ENCODE results near the gene UROC1. TPM values are rescaled to one million over a fixed set of nuclear protein-coding genes. Genes with fewer than 3 reads are reported as not detected.

Gene UROC1
- polyA plus RNA-seq, 3 donors, result 0.09 to 0.29 (median 0.10) TPM

GRCh38 chr3:126521122-126521891 lies 3.7 kb upstream of the UROC1 start:
- DNase-seq (ENCODE audit: extremely low read depth in 1 of 11, low read depth in 9 of 11, low spot score in 4 of 11), result no peak

GRCh38 chr3:126519506-126520455 lies 2.2 kb upstream of the UROC1 start:
- no peak for DNase-seq (ENCODE audit: extremely low read depth in 1 of 11, low read depth in 9 of 11, low spot score in 4 of 11)

- DNase-seq (ENCODE audit: extremely low read depth in 1 of 11, low read depth in 9 of 11, low spot score in 4 of 11), result no peak
These were observed 1.2 kb upstream of the UROC1 start for GRCh38 chr3:126518779-126519177.

- no peak for DNase-seq (ENCODE audit: extremely low read depth in 1 of 11, low read depth in 9 of 11, low spot score in 4 of 11)
These were observed 609 bp upstream of the UROC1 start for GRCh38 chr3:126517986-126518778.

GRCh38 chr3:126516936-126517290 lies 660 bp downstream of the UROC1 start:
- no peak for DNase-seq (ENCODE audit: extremely low read depth in 1 of 11, low read depth in 9 of 11, low spot score in 4 of 11)

GRCh38 chr3:126516152-126516935 lies 1.2 kb downstream of the UROC1 start:
- DNase-seq (ENCODE audit: extremely low read depth in 1 of 11, low read depth in 9 of 11, low spot score in 4 of 11), result no peak

- no peak for DNase-seq (ENCODE audit: extremely low read depth in 1 of 11, low read depth in 9 of 11, low spot score in 4 of 11)
These were observed 2.4 kb downstream of the UROC1 start for GRCh38 chr3:126515066-126515706.

- no peak for DNase-seq (ENCODE audit: extremely low read depth in 1 of 11, low read depth in 9 of 11, low spot score in 4 of 11)
These were observed 3.4 kb downstream of the UROC1 start for GRCh38 chr3:126514161-126514560.

GRCh38 chr3:126512916-126513650 lies 4.5 kb downstream of the UROC1 start:
- DNase-seq (ENCODE audit: extremely low read depth in 1 of 11, low read depth in 9 of 11, low spot score in 4 of 11), result no peak

GRCh38 chr3:126512026-126512425 lies 5.5 kb downstream of the UROC1 start:
- DNase-seq (ENCODE audit: extremely low read depth in 1 of 11, low read depth in 9 of 11, low spot score in 4 of 11), result no peak

GRCh38 chr3:126511291-126511690 lies 6.3 kb downstream of the UROC1 start:
- DNase-seq (ENCODE audit: extremely low read depth in 1 of 11, low read depth in 9 of 11, low spot score in 4 of 11), result no peak

GRCh38 chr3:126510308-126510910 lies 7.2 kb downstream of the UROC1 start:
- no peak for DNase-seq (ENCODE audit: extremely low read depth in 1 of 11, low read depth in 9 of 11, low spot score in 4 of 11)

GRCh38 chr3:126509597-126510307 lies 7.8 kb downstream of the UROC1 start:
- no peak for DNase-seq (ENCODE audit: extremely low read depth in 1 of 11, low read depth in 9 of 11, low spot score in 4 of 11)

- DNase-seq (ENCODE audit: extremely low read depth in 1 of 11, low read depth in 9 of 11, low spot score in 4 of 11), result no peak
These were observed 9.0 kb downstream of the UROC1 start for GRCh38 chr3:126508564-126508964.

- DNase-seq (ENCODE audit: extremely low read depth in 1 of 11, low read depth in 9 of 11, low spot score in 4 of 11), result no peak
These were observed 9.7 kb downstream of the UROC1 start for GRCh38 chr3:126507886-126508285.

- no peak for DNase-seq (ENCODE audit: extremely low read depth in 1 of 11, low read depth in 9 of 11, low spot score in 4 of 11)
These were observed 13.9 kb downstream of the UROC1 start for GRCh38 chr3:126503701-126504100.

GRCh38 chr3:126502656-126503055 lies 14.9 kb downstream of the UROC1 start:
- DNase-seq (ENCODE audit: extremely low read depth in 1 of 11, low read depth in 9 of 11, low spot score in 4 of 11), result no peak
